ENCODE data around the gene ADGRG4. TPM values are rescaled to one million over a fixed set of nuclear protein-coding genes. Genes with fewer than 3 reads are reported as not detected.
"Not testable (repeated sequence)": the region's sequence is repeated elsewhere in the genome, so short reads cannot be mapped to it uniquely, and the experiment has no call there.

ADGRG4 gene, protein sequence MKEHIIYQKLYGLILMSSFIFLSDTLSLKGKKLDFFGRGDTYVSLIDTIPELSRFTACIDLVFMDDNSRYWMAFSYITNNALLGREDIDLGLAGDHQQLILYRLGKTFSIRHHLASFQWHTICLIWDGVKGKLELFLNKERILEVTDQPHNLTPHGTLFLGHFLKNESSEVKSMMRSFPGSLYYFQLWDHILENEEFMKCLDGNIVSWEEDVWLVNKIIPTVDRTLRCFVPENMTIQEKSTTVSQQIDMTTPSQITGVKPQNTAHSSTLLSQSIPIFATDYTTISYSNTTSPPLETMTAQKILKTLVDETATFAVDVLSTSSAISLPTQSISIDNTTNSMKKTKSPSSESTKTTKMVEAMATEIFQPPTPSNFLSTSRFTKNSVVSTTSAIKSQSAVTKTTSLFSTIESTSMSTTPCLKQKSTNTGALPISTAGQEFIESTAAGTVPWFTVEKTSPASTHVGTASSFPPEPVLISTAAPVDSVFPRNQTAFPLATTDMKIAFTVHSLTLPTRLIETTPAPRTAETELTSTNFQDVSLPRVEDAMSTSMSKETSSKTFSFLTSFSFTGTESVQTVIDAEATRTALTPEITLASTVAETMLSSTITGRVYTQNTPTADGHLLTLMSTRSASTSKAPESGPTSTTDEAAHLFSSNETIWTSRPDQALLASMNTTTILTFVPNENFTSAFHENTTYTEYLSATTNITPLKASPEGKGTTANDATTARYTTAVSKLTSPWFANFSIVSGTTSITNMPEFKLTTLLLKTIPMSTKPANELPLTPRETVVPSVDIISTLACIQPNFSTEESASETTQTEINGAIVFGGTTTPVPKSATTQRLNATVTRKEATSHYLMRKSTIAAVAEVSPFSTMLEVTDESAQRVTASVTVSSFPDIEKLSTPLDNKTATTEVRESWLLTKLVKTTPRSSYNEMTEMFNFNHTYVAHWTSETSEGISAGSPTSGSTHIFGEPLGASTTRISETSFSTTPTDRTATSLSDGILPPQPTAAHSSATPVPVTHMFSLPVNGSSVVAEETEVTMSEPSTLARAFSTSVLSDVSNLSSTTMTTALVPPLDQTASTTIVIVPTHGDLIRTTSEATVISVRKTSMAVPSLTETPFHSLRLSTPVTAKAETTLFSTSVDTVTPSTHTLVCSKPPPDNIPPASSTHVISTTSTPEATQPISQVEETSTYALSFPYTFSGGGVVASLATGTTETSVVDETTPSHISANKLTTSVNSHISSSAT (N-terminal part only)
- polyA plus RNA-seq (ENCODE audit: insufficient read length), result not detected

DNA sequence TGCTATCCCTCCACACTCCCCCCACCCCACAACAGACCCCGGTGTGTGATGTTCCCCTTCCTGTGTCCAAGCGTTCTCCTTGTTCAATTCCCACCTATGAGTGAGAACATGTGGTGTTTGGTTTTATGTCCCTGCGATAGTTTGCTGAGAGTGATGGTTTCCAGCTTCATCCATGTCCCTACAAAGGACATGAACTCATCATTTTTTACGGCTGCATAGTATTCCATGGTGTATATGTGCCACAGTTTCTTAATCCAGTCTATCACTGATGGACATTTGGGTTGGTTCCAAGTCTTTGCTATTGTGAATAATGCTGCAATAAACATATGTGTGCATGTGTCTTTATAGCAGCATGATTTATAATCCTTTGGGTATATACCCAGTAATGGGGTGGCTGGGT is at the start of gene ADGRG4:
TSS of gene ADGRG4 (plus strand) at position 243 of the 400 bp plus-strand sequence. CDS start 7,815 bp downstream, outside the sequence.
- not testable (repeated sequence) for DNase-seq (ENCODE audit: low read depth)

DNA sequence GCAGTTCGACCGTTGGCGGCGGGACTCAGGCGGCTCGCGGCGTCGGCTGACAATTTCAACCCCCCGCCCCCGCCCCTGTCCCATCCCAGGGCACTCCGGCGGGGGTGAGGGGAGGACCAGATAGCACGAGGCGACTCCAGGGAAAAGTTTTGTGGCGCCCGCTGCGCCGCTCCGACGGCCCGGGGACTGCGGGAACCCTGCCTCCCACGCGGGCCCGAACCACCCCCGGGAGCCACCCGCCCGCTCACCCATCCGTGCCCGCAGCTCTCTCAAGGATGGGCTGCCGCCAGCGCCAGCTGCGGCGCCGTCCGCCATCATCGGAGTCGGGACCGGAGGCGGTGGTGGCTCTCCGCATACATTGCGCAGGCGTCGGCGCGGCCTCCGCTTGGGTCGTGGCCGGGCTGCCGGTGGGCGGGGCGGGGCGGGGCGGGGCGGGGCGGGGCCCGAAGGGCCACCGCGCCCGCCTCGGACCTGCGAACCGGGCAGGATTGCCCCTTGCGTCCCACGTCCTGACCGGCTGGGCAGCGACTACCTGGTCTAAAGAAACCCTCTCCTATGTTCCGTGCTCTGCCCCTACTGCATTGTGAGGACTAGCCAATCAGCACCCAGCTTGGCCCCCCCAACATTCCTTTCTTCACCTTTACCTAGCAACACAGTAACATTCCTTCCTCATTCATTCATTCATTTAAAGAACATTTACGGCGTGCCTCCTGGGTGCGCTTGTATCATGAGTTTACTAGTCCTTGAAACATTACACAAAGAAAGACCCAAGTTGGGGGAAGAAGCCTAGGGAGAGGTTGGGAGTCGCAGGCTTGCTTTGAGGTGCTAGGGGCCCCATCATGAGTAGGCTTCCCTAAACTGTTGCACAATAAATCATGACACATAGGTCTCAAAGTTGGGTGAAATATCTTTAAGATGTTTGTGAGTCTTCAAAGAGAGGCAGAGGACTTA is 49.4 kb upstream of the ADGRG4 start, which contains the start of gene MAP7D3:
TSS of gene MAP7D3 (minus strand) at position 360 of the 951 bp plus-strand sequence. CDS start at position 318, 42 bp downstream.
- no peak for DNase-seq (ENCODE audit: low read depth)

DNA sequence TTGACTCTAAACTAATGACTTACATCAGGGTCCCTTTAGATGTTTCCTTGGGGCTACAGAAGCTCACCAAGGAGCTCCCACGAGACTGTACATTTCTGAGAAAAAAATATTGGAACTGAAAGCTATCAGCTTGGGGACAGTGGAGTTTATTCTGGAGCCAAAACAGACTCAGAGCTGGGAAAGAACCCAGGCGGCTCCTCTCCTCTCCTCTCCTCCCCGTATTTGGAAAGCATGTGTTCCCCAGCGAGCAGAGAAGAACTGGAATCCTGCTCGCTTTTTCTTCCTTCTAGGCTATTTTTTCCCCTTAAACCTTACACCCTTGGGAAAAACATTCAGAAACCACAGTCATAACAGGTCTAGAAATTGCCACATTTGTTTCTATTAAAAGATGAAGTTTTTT is 45.2 kb upstream of the ADGRG4 start:
- no peak for DNase-seq (ENCODE audit: low read depth)

DNA sequence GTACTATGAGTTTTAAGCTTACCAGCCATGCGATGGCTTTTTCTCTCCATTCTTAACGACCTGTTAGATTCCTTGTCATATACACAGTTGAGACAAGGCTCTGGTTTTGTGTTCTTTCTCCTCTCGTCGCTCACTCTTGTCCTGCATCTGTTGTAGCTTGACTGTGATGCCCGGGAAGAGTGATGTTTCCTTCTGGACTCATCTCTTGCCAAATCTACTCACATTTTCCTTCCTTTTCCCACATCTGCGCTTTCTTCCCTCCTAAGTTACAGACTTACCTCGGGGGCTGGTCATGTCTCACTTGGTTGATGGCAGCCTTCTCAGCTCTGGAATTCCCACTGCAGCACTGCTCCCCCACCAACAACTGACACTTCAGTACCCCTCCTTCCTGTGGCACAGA is 44.7 kb upstream of the ADGRG4 start:
- no peak for DNase-seq (ENCODE audit: low read depth)

DNA sequence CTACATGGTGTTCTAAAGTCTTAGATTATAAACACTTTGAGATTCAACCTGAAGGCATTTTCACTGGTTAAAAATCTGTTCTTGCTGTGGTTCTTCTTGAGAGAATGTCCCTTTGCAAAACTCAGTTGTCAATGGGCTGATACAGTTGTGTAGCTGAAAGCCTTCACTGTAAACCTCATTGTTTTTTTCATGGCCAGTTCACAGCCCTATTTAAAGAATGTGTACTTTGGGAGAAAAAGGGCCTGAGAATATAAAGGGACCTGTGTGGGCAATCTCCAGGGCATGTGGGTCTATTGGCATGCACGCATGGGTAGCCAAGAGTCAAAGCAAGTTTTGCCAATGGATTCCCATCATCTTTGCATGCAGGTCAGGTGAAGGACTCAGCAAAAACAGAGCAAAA is 41.8 kb upstream of the ADGRG4 start:
- no peak for DNase-seq (ENCODE audit: low read depth)

DNA sequence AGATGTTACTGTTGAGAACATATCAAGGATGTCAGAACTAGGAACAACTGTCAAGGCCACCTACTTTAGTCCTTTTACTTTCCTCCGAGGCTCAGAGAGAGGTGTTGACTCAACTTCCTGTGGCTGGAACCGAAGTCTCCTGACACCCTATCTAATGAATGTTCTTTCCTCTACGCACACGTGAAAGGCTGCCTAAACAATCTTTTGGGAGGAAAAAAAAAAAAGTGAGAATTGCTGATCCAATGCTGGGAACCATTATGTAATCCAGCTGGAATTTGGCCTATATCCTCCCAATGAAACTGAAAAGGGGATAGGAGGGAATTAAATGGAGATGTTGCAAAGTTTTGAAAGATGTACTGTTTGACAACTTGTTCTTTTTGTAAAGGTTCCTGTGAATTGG is 41.2 kb upstream of the ADGRG4 start:
- no peak for DNase-seq (ENCODE audit: low read depth)

DNA sequence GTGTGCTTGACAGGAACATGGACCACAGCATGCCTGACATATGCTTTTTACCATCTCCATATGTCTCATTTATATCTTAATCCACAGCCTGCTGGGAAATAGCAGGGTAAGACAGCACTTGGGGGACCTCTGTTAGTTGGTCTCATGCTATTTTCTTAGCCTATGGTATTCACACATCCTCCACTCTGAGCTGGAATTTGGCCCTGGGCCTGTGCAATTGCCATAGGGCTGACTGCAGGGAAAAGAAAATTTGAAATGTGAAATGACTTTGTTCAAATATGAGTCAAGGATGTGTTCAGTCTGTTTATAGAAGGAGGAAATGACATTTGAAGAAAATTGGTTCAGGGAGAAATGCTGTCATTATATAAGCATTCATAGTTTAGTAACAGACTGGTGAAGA is 40.0 kb upstream of the ADGRG4 start:
- DNase-seq (ENCODE audit: low read depth), result no peak

DNA sequence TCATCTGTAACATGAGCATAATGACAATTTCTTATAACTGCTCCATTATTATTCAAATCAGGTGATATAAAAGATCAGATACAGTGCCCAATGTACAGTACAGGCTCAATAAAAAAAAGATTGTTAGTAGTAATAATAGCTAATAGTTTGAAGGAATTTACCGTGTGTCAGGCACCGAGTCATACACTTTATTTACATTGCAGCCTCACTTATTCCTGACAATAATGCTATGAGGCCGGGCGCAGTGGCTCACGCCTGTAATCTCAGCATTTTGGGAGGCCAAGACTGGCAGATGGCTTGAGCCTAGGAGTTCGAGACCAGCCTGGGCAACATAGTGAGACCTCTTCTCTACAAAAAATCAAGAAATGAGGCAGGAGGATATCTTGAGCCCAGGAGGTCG is 39.4 kb upstream of the ADGRG4 start:
- no peak for DNase-seq (ENCODE audit: low read depth)

DNA sequence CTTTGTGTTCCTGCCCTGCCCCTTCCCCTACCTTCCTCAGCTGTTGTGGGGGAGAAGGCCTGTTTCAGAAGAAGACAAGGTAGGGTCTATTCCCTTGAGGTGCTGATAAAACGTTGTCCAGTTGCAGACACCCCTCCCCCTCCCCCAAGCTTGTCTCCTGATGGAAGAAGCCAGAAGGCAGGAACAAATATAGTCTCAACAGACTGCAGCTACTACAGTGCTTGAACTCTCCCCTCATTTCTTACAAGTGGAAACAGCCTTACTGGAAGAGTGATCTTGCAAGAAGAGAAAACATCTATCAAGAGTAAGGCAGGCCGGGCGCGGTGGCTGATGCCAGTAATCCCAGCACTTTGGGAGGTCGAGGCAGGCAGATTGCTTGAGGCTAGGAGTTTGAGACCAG is 38.5 kb upstream of the ADGRG4 start:
- no peak for DNase-seq (ENCODE audit: low read depth)

DNA sequence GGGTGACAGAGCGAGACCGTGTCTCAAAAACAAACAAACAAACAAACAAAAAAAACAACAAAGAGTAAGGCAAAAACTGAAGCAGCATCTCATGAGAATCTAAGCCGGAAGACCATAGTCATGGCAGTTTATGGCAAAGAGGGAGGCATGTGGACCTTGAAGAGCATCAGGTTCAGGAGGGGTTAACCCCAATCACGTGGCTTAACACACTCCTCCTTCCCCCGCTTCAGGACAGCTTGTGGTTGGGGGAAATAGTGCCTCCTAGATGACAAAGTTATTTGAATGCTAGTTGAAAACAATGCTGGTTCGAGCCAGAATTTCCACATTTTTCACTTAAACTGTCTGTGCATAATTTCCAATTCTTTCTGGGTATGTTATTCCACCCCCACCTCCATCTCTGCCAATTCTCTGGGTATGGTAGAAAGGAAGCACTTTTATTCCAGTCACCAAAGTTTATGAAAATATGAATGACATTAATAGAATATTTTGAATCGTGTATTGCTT is 37.9 kb upstream of the ADGRG4 start:
- no peak for DNase-seq (ENCODE audit: low read depth)

DNA sequence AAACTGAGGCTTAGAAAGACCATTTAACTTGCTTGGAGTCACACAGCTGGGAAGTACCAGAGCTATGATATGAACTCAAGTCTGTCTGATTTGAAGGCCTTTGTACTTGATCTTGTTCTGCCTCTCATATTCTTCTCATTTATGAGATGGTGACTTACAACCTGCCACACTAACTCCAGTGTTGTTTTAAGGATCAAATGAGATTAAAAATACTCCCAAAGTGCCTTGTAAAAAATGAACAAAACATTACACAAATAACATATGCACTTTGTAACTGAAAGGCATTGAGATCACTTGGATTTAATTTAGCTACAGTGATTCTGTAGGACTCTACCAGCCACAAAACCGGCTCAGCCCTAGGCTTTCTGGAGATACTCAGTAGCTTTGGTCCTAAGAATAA is 33.9 kb upstream of the ADGRG4 start:
- DNase-seq (ENCODE audit: low read depth), result no peak

DNA sequence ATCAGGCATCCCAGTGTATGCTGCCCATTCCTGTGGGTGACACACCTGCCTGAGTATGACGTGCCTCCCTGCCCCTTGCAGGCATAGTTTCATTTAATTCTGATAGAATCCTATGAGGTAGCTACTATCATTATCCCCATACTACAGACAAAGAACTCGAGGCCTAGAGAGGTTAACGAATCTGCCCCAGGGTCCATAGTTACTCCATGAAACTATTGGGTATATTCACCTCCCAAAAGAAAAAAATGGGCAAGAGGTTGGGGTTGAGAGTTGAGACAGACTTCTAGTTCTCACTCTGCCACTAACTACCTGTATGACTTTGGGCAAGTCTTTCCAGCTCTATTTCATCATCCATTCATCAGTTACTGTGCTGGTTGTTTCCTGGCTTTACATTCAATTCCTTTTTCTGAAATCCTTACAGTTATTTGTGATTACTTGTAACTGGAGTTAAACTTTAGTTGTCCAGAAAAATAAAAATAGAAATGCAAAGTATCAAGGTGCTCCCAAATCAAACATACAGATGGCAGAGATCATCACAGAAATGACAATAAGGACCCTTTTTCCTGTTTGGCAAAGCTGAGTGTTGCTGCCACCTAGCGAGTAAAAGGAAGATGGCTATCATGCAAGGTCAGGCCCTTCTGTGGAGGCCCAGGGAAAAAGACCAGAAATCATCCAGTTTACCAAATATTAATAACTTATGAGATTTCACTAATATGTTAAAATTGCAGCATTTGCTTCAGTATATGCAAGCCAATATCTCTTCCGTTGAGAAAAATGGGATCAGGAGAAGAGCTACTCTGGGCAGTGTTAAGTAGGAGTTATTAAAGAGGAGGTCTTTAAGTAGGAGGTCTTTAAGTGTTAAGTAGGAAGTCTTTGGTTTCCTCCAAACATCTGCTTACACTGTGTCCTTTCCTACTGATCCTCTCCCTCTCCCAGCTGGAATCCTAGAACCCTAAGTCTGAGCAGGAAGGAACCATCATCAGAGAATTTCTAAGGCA is 32.4 kb upstream of the ADGRG4 start:
- no peak for DNase-seq (ENCODE audit: low read depth)

DNA sequence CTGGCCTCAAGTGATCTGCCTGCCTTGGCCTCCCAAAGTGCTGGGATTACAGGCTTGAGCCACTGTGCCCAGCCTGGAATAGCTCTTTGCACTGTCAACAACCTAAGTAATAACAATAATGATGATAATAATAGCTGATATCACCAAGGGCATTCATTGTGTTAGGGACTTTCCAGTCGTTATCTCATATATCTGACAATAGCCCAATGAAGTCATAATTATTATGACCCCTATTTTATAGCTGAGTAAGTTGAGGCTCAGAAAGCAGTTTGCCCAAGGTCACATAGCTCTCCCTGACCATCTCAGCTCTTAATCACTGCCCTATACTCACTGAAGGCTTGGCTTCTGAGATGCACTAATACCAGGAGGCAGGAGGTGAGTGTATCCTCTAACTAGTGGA is 30.8 kb upstream of the ADGRG4 start:
- no peak for DNase-seq (ENCODE audit: low read depth)

DNA sequence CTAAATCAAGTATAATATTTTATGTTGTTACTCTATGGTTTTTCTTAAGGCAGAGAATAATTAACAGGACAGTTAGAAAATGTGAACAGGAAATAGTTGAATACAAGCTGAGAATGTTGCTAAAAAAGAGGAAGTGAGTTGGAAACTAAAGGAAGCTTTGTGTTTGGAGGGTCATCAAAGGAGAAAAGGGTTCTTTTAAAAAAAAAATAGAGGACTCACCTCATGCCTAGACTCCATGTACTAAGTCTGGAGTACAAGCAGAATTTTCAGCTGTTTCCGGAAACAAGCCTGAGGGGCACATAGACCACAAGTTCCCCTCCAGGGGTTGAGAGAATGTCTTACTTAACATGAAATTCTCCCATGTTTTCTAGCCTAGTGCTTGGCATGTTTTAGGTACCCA is 29.5 kb upstream of the ADGRG4 start:
- no peak for DNase-seq (ENCODE audit: low read depth)

DNA sequence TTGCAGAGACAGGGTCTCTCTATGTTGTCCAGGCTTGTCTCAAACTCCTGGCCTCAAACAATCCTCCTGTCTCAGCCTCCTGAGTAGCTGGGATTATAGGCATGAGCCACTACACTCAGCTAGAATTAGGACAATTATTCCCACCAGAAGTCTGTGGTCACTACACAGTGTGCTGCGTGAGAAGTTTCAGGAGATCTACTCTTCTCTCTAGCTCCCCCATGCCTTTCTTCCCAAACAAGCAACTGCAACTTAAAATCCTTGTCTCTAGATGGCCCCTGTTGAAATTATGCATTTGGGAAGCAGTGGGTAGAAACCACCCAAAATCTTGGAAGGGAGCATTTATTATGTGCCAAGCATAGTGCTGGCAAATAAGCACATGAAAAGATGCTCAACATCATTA is 28.4 kb upstream of the ADGRG4 start:
- no peak for DNase-seq (ENCODE audit: low read depth)

DNA sequence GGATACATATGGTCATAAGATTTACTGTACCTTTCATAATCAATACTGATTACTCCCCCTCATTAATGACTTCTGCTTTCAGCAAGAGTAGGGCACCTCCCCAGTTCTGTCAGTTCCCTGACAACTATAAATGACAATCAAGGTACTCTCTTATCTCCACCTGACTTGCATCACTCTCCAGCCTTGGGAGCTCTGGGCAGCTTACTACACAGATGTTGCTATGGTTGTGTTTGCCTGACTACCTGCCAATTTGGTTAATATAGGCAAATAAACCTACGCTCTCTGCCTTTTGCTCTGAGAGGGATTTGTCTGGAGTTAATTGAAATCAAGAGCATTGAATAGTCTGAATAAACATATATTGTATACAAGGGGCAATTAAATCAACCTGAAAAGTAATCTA is 26.8 kb upstream of the ADGRG4 start:
- no peak for DNase-seq (ENCODE audit: low read depth)

DNA sequence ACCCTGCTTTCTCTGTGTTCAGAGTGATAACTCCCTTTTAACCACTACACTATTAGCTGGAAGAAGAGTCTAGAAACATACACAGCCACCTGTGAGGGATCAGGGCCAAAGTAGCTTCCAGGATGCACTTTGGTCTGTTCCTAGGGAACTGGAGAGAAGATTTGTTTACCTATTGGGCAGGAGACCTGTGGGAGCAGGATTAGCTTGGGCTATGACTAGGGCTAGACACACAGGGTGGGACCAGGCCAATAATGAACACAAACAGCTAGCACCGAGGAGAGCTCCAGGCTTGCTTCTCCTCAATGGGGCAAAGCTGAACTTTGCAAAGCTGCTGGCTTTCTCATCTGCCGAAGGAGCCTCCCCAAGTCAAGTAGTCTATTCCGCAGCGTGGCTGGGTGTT is 25.2 kb upstream of the ADGRG4 start:
- no peak for DNase-seq (ENCODE audit: low read depth)

DNA sequence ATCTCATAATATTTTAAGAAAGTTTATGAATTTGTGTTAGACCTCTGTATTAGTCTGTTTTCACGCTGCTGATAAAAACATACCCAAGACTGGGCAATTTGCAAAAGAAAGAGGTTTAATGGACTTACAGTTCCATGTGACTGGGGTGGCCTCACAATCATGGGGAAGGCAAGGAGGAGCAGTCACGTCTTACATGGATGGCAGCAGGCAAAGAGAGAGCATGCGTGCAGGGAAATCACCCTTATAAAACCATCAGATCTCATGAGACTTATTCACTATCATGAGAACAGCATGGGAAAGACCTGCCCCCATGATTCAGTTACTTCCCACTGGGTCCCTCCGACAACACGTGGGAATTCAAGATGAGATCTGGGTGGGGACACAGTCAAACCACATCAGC is 14.4 kb upstream of the ADGRG4 start:
- DNase-seq (ENCODE audit: low read depth), result not testable (repeated sequence)

DNA sequence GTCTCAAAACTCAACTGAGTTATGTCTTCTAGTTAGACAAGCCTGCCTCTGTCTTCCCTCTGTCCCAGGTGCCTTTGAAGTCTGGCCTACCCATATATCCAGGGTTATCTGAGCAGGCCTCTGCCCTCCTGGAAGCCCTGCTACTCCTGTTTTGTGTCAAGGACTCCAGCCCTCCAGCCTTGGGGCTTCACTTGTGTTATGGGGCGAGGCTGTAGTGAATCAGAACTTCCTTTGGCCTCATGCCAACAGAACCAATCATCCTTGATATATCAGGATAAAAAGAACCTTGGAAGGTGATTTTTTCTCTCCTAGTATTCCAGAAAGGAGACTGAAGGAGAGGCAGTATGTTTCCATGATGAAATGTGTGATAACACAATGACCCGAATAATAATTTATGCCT is 8.9 kb upstream of the ADGRG4 start:
- DNase-seq (ENCODE audit: low read depth), result no peak

Data from forelimb muscle (tissue), 1 donor.